Ovary (tissue), 3 donors: ENCODE results near the gene PRG2.

Experiments used
- CTCF ChIP-seq, 3 donors: fragments of 450-650 bp in 2 of 3; fragments of 200-600 bp in 1 of 3; IDR thresholded peaks; one replicate each; pipeline versions ENCODE4 v1.5.1 to v1.8.0; 2016 to 2022; ENCODE audit warnings: antibody characterized with exemption in 3 of 3, mild to moderate bottlenecking in 1 of 3
- POLR2A ChIP-seq: fragments of 450-650 bp; IDR thresholded peaks from one replicate; pipeline ENCODE4 v1.6.1; 2017; ENCODE audit warnings: antibody characterized with exemption, mild to moderate bottlenecking, moderate library complexity
- donor health status: DM: no; HTN: no; CAD: no.

GRCh38 chr11:57392763-57393105 is 2.3 kb upstream of the PRG2 start:
- TF ChIP-seq CTCF (IDR thresholded peaks at IDR 0.05) (no peak), POLR2A (no peak)
